GM15510 (cell line): ENCODE results near the gene GLIS1.

ENCODE experiments used
- POLR2A ChIP-seq: IDR thresholded peaks from 3 replicates; pipeline ENCODE4 v1.6.1; 2011; ENCODE audit warnings: borderline replicate concordance; ENCODE audit not compliant: insufficient read length; ENCODE audit errors: extremely low read depth

GLIS1 gene

GRCh38 chr1:53652441-53653199, 86.3 kb downstream of the GLIS1 start:
- TF ChIP-seq POLR2A = no peak

- no peak for TF ChIP-seq POLR2A
These were observed 87.6 kb downstream of the GLIS1 start for GRCh38 chr1:53651356-53651755.

- no peak for TF ChIP-seq POLR2A
These were observed 90.4 kb downstream of the GLIS1 start for GRCh38 chr1:53648516-53648915.

GRCh38 chr1:53646732-53647131, 92.2 kb downstream of the GLIS1 start:
- TF ChIP-seq POLR2A = no peak

DNA sequence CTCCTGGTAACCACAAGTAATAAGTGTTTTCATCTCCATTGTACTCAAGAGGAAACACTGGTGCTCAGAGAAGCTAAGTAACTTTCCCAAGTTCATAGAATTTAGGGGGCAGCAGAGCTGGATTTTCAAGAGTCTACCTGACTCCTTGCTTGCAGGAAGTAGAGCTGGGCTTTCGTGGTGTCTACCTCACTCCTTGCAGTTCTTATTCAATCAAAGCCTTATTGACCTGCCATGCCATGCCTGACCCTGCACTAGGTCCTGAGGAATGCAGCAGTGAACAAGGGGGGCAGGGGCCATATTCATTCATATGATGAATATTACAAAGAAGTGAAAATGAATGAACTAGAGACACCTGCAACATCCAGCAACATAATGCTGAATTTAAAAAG, 93.3 kb downstream of the GLIS1 start:
- no peak for TF ChIP-seq POLR2A

DNA sequence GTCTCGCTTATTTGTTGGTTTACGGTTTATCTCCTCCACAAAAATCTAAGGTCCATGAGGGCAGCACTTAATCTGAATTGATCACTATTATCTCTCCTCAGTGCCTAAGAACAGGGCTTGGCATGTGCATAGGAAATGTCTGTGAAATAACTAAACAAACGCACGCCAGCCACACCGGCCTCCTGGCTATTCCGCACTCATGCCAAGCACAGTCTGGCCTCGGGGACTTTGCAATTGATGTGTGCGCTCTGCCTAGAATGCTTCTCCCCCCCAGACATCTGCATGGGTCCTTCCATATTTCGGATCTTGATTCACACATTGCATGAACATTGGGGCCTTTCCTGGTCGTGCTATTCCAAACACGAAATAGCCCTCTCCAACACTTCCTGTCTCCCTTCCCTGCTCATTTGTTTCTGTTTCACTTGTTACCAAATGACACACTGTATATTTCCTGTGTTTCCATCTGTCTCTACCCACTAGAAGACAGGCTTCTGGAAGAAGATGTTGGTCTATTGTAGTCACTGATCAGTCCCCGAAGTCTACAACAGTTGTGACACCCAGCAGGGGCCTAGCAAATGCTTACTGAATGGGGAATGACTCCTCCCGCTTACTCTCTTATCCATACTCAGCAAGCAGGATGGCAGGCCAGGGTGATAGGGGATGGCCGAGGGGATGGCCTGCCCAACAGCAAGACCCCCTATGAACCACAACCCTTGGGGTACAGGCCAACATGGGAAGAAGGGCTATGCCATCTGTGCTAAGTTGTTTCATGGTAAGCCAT, 93.9 kb downstream of the GLIS1 start:
- TF ChIP-seq POLR2A = no peak

DNA sequence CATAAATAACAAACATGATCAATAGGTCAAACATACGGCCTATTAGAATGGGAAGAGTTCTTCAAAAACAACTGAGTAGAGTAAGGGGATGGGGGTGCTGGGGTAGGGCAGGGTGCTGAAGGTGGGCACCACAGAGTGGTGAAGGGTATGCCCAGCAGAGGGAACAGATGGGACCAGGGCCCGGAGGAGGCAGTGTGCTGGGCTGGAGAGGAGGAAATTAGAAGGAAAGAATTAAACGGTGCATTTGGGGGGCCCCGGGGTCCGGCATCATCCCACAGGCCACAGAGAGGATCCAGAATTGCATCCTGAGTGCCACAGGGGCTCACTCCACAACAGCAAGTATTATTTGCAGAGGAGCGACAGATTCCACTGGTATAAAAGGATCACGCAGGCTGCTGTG, 94.5 kb downstream of the GLIS1 start:
- TF ChIP-seq POLR2A = no peak

- TF ChIP-seq POLR2A = no peak
These were observed 95.0 kb downstream of the GLIS1 start for GRCh38 chr1:53643881-53644390.

- no peak for TF ChIP-seq POLR2A
These were observed 95.7 kb downstream of the GLIS1 start for GRCh38 chr1:53643041-53643880.

DNA sequence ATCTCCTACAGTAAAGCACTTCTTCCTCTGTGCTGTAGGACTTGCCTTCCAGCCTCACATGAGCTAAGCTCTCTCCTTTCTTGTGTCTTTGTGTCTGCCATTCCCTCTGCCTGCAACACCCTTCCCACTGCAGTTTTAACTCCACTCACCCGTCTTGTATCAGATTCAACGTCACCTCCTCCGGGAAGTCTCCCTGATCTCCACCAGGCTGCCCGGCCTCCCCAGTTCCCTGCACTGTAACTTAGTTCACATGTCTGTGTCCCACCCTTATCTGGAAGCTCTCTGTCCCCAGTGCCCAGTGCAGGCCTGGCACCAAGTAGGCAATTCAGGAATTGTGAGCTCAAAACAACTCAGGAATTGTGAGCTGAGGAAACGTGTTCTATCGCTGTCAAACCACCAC, 96.4 kb downstream of the GLIS1 start:
- no peak for TF ChIP-seq POLR2A

DNA sequence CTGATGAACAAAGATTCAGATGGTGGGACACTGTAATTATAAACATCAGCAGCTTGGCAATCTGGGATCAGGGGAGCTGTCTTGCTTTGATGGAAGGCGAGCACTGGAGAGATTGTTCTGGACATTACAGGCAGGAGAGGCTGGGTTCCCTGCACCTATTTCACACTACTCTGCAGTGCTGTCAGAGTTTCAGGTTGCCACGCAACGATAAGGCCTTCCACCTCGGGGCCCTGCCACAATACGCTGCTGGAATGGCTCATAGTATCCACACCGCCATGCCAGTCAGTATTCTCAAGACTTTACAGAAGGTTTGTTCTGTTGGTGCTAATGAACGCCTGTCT, 96.8 kb downstream of the GLIS1 start:
- TF ChIP-seq POLR2A = no peak

- TF ChIP-seq POLR2A = no peak
These were observed 97.3 kb downstream of the GLIS1 start for GRCh38 chr1:53641481-53642214.

GRCh38 chr1:53640701-53641075, 98.3 kb downstream of the GLIS1 start:
- no peak for TF ChIP-seq POLR2A

- no peak for TF ChIP-seq POLR2A
These were observed 98.8 kb downstream of the GLIS1 start for GRCh38 chr1:53639996-53640700.
